Measurements from ENCODE around the gene HYKK. TPM values are rescaled to one million over a fixed set of nuclear protein-coding genes. Genes with fewer than 3 reads are reported as not detected.
"Not testable (repeated sequence)": the region's sequence is repeated elsewhere in the genome, so short reads cannot be mapped to it uniquely, and the experiment has no call there.

Gene HYKK
- total and polyA plus RNA-seq, 9 of the 15 experiments (the other 6 are each of a cell fraction or from before 2014, with no cell fraction given): 1.9 to 6.1 (median 4.3) TPM

GRCh38 chr15:78520035-78520434 lies 12.7 kb downstream of the HYKK start:
- H3K9ac ChIP-seq (ENCODE audit: insufficient read depth in 1 of 2, low read depth in 2 of 2, low read length in 2 of 2); H4K20me1 ChIP-seq (replicated peaks; ENCODE audit: control insufficient read depth, insufficient read depth, low read length); H3K4me3 ChIP-seq; H3K4me2 ChIP-seq (ENCODE audit: insufficient read depth, low read length); H2AFZ ChIP-seq (ENCODE audit: low read depth, low read length); H3K36me3 ChIP-seq (ENCODE audit: control insufficient read depth, insufficient read depth, low read length); DNase-seq (ENCODE audit: extremely low read depth in 1 of 4, low spot score in 3 of 4); H3K79me2 ChIP-seq (ENCODE audit: control insufficient read depth, insufficient read depth, low read length); in situ Hi-C loops (cut with MboI); ATAC-seq; intact Hi-C loops (cut with micrococcal nuclease); FAIRE-seq; H3K9me1 ChIP-seq (ENCODE audit: control insufficient read depth, insufficient read depth, low read length); H3K27ac ChIP-seq (ENCODE audit: extremely low read depth, low read depth, low read length); POLR2A ChIA-PET; H3K27me3 ChIP-seq (ENCODE audit: control insufficient read depth in 2 of 2, insufficient read depth in 2 of 2, low read length in 2 of 2); CTCF ChIA-PET (ENCODE audit: low intra/inter-chr PET ratio); BruUV-seq (replicated peaks); H3K4me1 ChIP-seq (replicated peaks in 1 of 2; ENCODE audit: control insufficient read depth in 2 of 2, insufficient read depth in 2 of 2, low read length in 2 of 2); H3K9me3 ChIP-seq (replicated peaks; ENCODE audit: control insufficient read depth, insufficient read depth, low read depth, low read length): not testable (repeated sequence)
- 73% methylated on average over 1 of the region's 3 CpGs for WGBS (ENCODE audit: insufficient coverage, low coverage, missing lambda C conversion rate)

- CTCF ChIA-PET (ENCODE audit: low intra/inter-chr PET ratio): no interaction called here
- Histone ChIP-seq H3K4me3 (no peak overlapping the region), H3K27ac (ENCODE audit: extremely low read depth, low read depth, low read length) (no peak overlapping the region), H4K20me1 (replicated peaks; ENCODE audit: control insufficient read depth, insufficient read depth, low read length) (no peaks in the 10 kb centered on the region), H3K27me3 (ENCODE audit: control insufficient read depth in 2 of 2, insufficient read depth in 2 of 2, low read length in 2 of 2) (no peaks in the 10 kb centered on the region), H3K79me2 (ENCODE audit: control insufficient read depth, insufficient read depth, low read length) (no peaks in the 10 kb centered on the region), H2AFZ (ENCODE audit: low read depth, low read length) (no peak overlapping the region), H3K36me3 (ENCODE audit: control insufficient read depth, insufficient read depth, low read length) (no peaks in the 10 kb centered on the region), H3K4me2 (ENCODE audit: insufficient read depth, low read length) (no peak overlapping the region), H3K9me1 (ENCODE audit: control insufficient read depth, insufficient read depth, low read length) (no peaks in the 10 kb centered on the region), H3K9ac (ENCODE audit: insufficient read depth in 1 of 2, low read depth in 2 of 2, low read length in 2 of 2) (no peak overlapping the region), H3K9me3 (replicated peaks; ENCODE audit: control insufficient read depth, insufficient read depth, low read depth, low read length) (0 out of 2 replicates have a peak, but pooled peaks cover 6% of the 10 kb centered on the region), H3K4me1 (replicated peaks in 1 of 2; ENCODE audit: control insufficient read depth in 2 of 2, insufficient read depth in 2 of 2, low read length in 2 of 2) (no peaks in the 10 kb centered on the region; a peak in 1 of 5 replicates)
- no peak for TF ChIP-seq FOXM1 (IDR thresholded peaks at IDR 0.05; ENCODE audit: low read depth)
- TF ChIP-seq FOXM1 (CRISPR knock-in tag; IDR thresholded peaks at IDR 0.05; ENCODE audit: low read depth): no peak
- peak; percentile 25 for TF ChIP-seq ZFP36 (IDR thresholded peaks at IDR 0.05; ENCODE audit: low read depth, low read length, partially characterized antibody)
- TF ChIP-seq THRAP3 (IDR thresholded peaks at IDR 0.05; ENCODE audit: borderline replicate concordance): no peak
- no peak for TF ChIP-seq NFXL1 (CRISPR knock-in tag; IDR thresholded peaks at IDR 0.05)
- TF ChIP-seq ZBTB26 (CRISPR knock-in tag; IDR thresholded peaks at IDR 0.05): no peak
- no peak for TF ChIP-seq ZNF133 (CRISPR knock-in tag; IDR thresholded peaks at IDR 0.05)
- no peak for TF ChIP-seq PHB (CRISPR knock-in tag; IDR thresholded peaks at IDR 0.05)
- TF ChIP-seq NFE2L1 (tag; IDR thresholded peaks at IDR 0.05; ENCODE audit: borderline replicate concordance, low read depth): no peak
- no peak for TF ChIP-seq DDX20 (tag; IDR thresholded peaks at IDR 0.05; ENCODE audit: low read depth)
- POLR2A ChIA-PET: no interaction called here
- ATAC-seq: no peak
- in situ Hi-C loops (cut with MboI): no loop called here
- no peak for DNase-seq (ENCODE audit: extremely low read depth in 1 of 4, low spot score in 3 of 4)
- intact Hi-C loops (cut with micrococcal nuclease): no loop called here
- no peak for FAIRE-seq
- BruUV-seq (replicated peaks): no TSS peak
- WGBS (ENCODE audit: insufficient coverage, low coverage, missing lambda C conversion rate): 32% methylated on average over 5 of the region's 5 CpGs
These were observed 16.9 kb downstream of the HYKK start for GRCh38 chr15:78524230-78524629.
